ENCODE data around the gene PDSS2.

DNA sequence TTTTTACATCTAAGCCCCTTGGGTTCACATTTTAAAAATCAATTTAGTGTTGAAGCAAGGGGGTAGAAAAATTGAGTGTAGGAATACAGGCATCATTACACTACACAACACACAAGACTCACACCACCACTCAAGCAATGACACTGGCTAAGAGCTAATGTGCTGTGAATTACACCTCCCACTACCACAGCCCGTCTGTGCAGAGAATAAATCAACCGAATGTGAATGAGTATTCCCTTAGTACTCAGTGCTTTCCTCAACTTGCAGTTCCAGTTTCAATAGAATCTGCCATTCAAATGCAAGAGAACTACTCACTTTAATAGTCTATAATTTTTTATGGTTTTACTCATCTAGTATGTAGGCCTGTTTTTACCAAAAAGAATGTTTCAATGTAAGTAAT, 114.4 kb downstream of the PDSS2 start:
- no peak for TF ChIP-seq TAF1 (IDR thresholded peaks at IDR 0.05; ENCODE audit: low read depth, low read length)
- no peak for TF ChIP-seq POLR2A (IDR thresholded peaks at IDR 0.05; ENCODE audit: low read depth, low read length)
- no peak for TF ChIP-seq POLR2AphosphoS5 (IDR thresholded peaks at IDR 0.05; ENCODE audit: low read depth, low read length)

Measured in GM12891 (cell line).